ENCODE results near the gene BDKRB1.

Gene BDKRB1

GRCh38 chr14:96231526-96232130, 24.4 kb upstream of the BDKRB1 start:
- no peak overlapping the region for H3K4me3 ChIP-seq (replicated peaks; ENCODE audit: low read depth, low read length)
- no peak for DNase-seq (ENCODE audit: extremely low read depth, low read depth)
- TF ChIP-seq CTCF (IDR thresholded peaks at IDR 0.05; ENCODE audit: low read depth, low read length, missing control alignments) = no peak

GRCh38 chr14:96232506-96232905, 23.5 kb upstream of the BDKRB1 start:
- DNase-seq (ENCODE audit: extremely low read depth, low read depth) = no peak
- no peak overlapping the region for H3K4me3 ChIP-seq (replicated peaks; ENCODE audit: low read depth, low read length)
- no peak for TF ChIP-seq CTCF (IDR thresholded peaks at IDR 0.05; ENCODE audit: low read depth, low read length, missing control alignments)

- TF ChIP-seq CTCF (IDR thresholded peaks at IDR 0.05; ENCODE audit: low read depth, low read length, missing control alignments) = no peak
- no peak for DNase-seq (ENCODE audit: extremely low read depth, low read depth)
Observed at GRCh38 chr14:96233661-96234060, 22.3 kb upstream of the BDKRB1 start.

GRCh38 chr14:96235426-96235825, 20.6 kb upstream of the BDKRB1 start:
- no peak overlapping the region for H3K4me3 ChIP-seq (replicated peaks; ENCODE audit: low read depth, low read length)
- no peak for DNase-seq (ENCODE audit: extremely low read depth, low read depth)
- no peak for TF ChIP-seq CTCF (IDR thresholded peaks at IDR 0.05; ENCODE audit: low read depth, low read length, missing control alignments)

More at GRCh38 chr14:96233661-96234060, 22.3 kb upstream of the BDKRB1 start:
- no peak overlapping the region for H3K4me3 ChIP-seq (replicated peaks; ENCODE audit: low read depth, low read length)

GRCh38 chr14:96237641-96238040, 18.4 kb upstream of the BDKRB1 start:
- H3K4me3 ChIP-seq (replicated peaks; ENCODE audit: low read depth, low read length) = no peak overlapping the region
- no peak for DNase-seq (ENCODE audit: extremely low read depth, low read depth)
- TF ChIP-seq CTCF (IDR thresholded peaks at IDR 0.05; ENCODE audit: low read depth, low read length, missing control alignments) = no peak

GRCh38 chr14:96238676-96239265, 17.2 kb upstream of the BDKRB1 start:
- DNase-seq (ENCODE audit: extremely low read depth, low read depth) = no peak
- TF ChIP-seq CTCF (IDR thresholded peaks at IDR 0.05; ENCODE audit: low read depth, low read length, missing control alignments) = no peak

More at GRCh38 chr14:96238676-96239265, 17.2 kb upstream of the BDKRB1 start:
- no peak overlapping the region for H3K4me3 ChIP-seq (replicated peaks; ENCODE audit: low read depth, low read length)
